ENCODE results near the gene ZFP1.

DNA sequence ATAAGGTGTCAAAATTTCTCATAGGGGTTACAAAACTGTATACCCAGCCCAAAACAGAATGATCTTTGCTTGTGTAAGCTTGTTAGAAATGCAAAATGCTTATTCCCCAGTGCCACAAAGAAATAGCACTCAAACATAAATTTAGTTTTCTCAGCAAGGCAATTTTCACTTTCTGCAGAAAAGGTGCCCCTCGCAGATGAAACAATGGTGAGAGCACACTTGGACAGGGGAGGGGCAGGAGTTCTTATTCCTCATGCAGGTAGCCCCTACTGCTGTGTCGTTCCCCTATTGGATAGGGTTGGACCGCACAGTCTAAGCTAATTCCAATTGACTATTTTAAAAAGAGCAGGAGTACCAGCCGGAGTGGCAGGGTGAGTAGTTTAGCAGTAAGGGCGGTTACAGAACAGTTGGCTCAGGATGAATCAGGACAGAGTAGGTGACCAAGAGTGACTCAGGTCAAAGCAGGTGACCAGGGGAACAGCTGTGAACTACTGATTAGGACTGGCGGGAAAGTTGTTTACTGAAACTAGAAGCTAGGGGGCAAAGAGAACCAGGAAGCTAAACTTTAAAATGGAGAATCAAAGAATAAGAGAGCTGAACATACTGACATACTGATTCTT is 26.3 kb upstream of the ZFP1 start:
- TF ChIP-seq USF1 (CRISPR knock-in tag; IDR thresholded peaks at IDR 0.05): no peak
- TF ChIP-seq CTCF (IDR thresholded peaks at IDR 0.05 in 2 of 3, conservative IDR thresholded peaks at IDR 0.05 in 1 of 3; ENCODE audit: insufficient read depth in 2 of 3, low read depth in 1 of 3, low read length in 3 of 3): no peak
- TF ChIP-seq MTA1 (IDR thresholded peaks at IDR 0.05; ENCODE audit: borderline replicate concordance): no peak
- TF ChIP-seq, protein P1, sequence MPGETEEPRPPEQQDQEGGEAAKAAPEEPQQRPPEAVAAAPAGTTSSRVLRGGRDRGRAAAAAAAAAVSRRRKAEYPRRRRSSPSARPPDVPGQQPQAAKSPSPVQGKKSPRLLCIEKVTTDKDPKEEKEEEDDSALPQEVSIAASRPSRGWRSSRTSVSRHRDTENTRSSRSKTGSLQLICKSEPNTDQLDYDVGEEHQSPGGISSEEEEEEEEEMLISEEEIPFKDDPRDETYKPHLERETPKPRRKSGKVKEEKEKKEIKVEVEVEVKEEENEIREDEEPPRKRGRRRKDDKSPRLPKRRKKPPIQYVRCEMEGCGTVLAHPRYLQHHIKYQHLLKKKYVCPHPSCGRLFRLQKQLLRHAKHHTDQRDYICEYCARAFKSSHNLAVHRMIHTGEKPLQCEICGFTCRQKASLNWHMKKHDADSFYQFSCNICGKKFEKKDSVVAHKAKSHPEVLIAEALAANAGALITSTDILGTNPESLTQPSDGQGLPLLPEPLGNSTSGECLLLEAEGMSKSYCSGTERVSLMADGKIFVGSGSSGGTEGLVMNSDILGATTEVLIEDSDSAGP (CRISPR knock-in tag; IDR thresholded peaks at IDR 0.05): no peak
- TF ChIP-seq, protein P2, sequence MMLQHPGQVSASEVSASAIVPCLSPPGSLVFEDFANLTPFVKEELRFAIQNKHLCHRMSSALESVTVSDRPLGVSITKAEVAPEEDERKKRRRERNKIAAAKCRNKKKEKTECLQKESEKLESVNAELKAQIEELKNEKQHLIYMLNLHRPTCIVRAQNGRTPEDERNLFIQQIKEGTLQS (IDR thresholded peaks at IDR 0.05): peak; percentile 63
- TF ChIP-seq, protein P2 (CRISPR knock-in tag; conservative IDR thresholded peaks at IDR 0.05): peak; percentile 52; the same call in 1 of the 2 replicates
- no peak for TF ChIP-seq RNF2 (IDR thresholded peaks at IDR 0.05)
- TF ChIP-seq CREM (IDR thresholded peaks at IDR 0.05; ENCODE audit: low read depth): no peak
- TF ChIP-seq MAFF (IDR thresholded peaks at IDR 0.05; ENCODE audit: low read length): no peak
- TF ChIP-seq ZNF24 (IDR thresholded peaks at IDR 0.05): no peak
- no peak for TF ChIP-seq DNMT1 (IDR thresholded peaks at IDR 0.05)
- TF ChIP-seq ZBTB43 (CRISPR knock-in tag; IDR thresholded peaks at IDR 0.05): no peak

Data from K562 (cell line).